NCI-H2081 treated with DMSO at 0.1 percent for 48 hours (cell line): ENCODE results near the gene SCN1A.
"Not testable (repeated sequence)": the region's sequence is repeated elsewhere in the genome, so short reads cannot be mapped to it uniquely, and the experiment has no call there.

Experiments used
- DNase-seq: peaks from one replicate; lab custom pipeline; 2025; lab: John Stamatoyannopoulos, UW

The SCN1A gene

DNA sequence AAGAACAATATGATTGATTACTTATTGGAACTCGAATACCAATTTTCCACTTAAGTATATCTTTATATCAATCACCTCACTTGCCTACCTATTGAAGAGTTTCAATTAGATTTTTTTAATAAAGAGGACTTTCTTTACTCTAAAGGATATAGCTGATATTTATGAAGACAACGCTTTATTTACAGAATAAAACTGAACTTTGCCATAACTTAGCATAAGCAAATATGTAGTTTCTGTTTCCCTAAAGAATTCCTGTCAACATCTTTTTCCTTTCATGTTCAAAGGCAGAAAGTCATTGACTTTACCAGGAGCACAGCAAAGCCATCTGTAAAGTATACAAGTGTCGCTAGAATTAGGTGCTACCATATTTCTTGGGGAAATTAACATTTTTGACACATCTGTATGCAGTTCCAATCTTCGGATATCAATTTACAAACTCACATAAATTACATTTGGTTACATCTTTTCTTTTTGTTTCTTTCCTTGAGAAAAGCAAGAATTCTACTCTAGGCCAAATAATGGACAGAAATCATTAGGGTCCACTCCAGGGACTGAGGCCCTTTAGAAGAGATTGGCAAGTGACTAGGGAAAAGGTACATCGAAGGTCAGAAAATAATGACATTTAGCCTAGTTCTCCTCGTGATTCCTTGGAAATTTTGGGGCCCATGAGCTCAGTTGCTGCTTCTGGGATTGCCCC, 7.5 kb upstream of the SCN1A start:
- no peak for DNase-seq

- no peak for DNase-seq
Measured at GRCh38 chr2:166134252-166135151, 6.7 kb upstream of the SCN1A start.

DNA sequence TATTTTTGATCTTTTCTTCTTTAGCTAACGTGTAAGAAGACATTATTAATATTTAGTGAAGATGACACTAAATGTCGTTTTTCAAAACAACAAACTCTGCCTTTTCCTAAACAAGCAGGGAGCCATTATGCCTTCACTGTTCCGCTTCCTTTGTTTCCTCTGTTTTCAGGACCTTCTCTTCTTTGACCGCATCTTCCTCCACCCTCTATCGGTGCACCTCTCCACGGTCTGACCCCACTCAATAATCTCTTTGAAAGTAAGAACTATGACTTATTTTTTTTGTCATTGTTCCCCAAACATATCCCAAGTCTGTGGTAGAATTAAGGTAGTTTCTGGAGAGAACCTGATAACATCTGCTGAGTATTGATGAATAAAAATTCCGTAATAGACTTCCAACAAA, 5.8 kb upstream of the SCN1A start:
- no peak for DNase-seq

DNA sequence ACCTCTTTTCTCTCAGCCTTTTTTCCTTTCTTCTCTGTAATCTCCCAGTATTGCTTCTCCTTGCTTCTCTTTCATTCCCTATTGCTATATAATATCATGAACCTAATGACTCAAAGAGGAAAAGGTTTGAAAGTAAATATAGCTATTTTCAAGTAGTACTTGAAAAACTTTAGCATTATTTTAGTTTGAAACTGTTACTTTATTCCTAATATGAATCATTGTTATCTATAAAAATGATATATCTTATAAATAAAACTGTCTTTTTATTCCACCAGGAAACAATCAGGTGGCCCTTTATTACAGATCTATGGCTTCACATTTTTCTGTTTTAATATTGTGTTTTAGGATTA, 311 bp upstream of the SCN1A start:
- DNase-seq: no peak

- no peak for DNase-seq
Measured at GRCh38 chr2:166126007-166126639, 1.7 kb downstream of the SCN1A start.

GRCh38 chr2:166125557-166125956, 2.3 kb downstream of the SCN1A start:
- no peak for DNase-seq

DNA sequence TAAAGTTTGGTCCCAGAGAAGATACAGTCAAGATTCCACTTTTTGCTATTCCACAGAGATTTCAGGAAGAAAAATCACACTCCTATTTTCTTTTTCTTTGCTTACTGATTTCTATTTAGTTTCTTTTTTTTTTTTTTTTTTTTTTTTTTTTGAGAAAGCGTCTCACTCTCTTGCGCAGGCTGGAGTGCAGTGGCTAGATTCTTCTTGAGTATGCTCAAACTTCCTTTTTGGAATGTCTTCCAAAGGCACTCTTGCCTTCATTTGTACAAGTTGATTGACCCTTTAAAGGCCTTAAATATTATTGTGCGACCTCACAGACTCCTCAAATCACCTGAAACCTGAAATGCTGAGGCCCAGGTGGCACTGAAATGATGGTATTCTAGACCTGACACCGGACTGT, 9.6 kb downstream of the SCN1A start:
- no peak for DNase-seq

DNA sequence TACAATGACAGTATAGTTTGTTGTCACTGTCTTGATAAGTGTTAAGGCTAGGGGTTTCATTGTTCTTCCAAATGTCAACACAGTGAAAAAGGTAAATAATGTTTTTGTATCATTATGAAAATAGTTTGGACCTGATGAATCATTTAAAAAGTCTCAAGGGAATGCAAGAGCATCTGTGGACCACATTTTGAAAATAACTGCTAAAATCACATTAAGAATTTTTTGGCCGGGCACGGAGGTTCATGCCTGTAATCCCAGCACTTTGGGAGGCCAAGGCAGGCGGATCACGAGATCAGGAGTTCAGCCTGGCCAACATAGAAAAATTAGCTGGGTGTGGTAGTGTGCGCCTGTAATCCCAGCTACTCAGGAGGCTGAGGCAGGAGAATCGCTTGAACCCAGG, 10.3 kb downstream of the SCN1A start:
- DNase-seq: no peak

DNA sequence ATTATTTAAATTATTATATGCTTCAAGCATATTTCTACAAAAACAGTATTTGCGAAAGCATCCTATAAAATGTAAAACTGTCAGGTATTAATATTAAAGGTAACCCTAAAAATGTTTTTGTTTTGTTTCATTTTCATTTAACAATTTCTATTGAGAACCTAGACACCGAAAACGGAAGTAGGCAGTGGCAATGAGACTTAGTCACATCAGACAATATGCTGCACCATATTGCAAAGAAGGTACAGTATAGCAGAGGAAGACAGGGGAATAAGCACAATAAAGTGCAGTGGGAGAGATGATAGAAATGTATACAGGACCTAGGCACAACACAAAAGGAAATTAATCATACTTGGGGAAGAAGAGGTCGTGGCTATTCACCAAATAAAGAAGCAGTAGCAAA, 12.2 kb downstream of the SCN1A start:
- DNase-seq: no peak

GRCh38 chr2:166112193-166112605, 15.6 kb downstream of the SCN1A start:
- DNase-seq: no peak

DNA sequence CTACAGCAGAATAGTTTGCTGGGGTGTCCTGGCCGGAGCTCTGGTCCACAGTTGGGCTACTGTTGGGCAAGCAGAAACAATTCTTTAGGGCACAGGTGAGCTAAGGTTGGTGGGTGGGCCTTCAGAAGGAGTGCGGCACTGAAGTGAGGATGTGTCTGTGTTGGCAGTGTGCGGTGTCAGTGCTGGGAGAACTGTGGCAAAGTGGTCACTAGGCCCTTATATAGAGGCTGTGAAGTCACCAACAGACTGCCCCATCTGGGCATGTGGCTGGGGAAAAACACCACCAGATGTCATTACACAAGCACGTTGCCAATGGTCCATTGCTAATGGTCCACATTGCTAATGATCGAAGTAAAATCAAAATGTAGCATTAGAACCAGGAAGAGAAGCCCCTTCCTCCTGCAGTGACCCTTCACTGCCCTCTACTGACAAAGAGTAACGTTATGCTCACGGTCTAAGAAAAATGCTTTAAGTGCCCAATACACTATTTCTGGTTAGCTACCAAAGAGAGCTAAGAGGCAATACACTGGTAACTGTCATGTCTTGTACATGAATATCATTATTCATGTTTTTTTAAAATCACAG, 21.3 kb downstream of the SCN1A start:
- peak; percentile 15 for DNase-seq

DNA sequence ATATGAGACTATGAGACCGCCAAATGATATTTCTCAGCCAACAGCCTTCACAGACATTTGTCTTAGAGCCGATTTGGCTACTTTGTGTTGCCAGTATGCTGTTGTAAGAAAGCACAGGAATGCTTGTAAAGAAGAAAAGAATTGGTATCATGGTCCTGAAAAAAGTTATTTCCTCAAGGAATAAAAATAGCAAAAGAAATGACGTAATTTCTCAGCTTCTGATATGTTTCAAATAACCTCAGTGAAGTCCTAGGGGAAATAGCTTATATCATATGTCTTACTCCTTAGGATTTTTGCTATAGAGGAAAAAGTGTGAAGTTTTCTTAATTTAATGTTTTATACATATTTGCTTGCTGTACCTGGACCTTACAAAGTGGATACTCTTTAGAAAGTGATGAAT, 23.0 kb downstream of the SCN1A start:
- no peak for DNase-seq

GRCh38 chr2:166104084-166104483, 23.7 kb downstream of the SCN1A start:
- DNase-seq: no peak

DNA sequence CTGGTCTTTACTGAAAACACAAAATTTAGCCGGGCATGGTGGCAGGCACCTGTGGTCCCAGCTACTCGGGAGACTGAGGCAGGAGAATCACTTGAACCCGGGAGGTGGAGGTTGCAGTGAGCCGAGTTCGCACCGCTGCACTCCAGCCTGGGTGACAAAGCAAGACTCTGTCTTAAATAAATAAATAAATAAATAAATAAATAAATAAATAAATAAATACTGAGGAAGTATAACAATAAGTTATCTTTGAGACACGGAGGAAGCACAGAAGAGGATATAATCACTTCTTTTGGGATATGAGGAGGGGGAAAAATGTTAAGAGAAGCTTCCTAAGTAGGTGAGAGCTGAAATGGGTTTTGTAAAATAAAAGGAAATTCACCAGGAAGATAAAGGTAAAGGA, 24.5 kb downstream of the SCN1A start:
- not testable (repeated sequence) for DNase-seq

GRCh38 chr2:166094325-166094724, 33.5 kb downstream of the SCN1A start:
- no peak for DNase-seq

GRCh38 chr2:166092889-166093288, 34.9 kb downstream of the SCN1A start:
- DNase-seq: no peak

DNA sequence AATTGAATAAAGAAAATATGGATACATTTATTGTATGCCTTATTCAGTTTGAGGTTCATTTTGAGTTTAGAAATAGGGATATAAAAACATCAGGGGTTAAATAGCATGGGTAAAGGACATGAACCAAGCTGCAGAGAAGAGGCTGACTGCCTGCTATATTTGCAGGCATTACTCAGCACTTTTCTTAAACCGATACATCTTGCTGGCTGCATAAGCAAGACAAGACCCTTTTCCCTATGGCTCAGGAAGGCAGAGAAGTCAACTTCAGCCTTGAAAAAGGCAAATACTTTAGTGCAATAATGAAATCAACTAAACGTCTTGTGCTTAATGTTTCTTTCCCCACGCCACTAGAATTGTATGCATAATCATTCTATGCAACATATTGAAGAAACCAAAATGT, 36.4 kb downstream of the SCN1A start:
- no peak for DNase-seq

- no peak for DNase-seq
Measured at GRCh38 chr2:166090908-166091307, 36.9 kb downstream of the SCN1A start.

GRCh38 chr2:166090346-166090745, 37.5 kb downstream of the SCN1A start:
- DNase-seq: no peak

DNA sequence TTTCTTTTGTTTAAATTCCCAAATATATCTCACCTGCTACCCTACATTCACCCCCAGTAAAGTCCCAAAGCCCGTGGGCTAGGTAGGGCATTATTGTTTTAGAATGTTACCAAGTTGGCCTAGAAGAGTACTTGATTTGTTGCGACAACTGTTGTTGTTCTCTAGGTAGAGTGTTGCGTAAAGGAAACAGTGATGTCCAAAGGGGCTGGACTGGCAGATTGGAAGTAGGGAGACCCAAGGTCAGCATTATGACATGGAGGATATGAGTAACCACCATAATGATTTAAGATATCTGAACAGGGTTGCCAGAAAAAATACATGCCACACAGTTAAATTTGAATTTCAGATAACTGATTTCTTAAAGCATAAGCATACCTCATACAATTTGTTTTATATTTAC, 39.2 kb downstream of the SCN1A start:
- no peak for DNase-seq

GRCh38 chr2:166084301-166084700, 43.5 kb downstream of the SCN1A start:
- DNase-seq: no peak

DNA sequence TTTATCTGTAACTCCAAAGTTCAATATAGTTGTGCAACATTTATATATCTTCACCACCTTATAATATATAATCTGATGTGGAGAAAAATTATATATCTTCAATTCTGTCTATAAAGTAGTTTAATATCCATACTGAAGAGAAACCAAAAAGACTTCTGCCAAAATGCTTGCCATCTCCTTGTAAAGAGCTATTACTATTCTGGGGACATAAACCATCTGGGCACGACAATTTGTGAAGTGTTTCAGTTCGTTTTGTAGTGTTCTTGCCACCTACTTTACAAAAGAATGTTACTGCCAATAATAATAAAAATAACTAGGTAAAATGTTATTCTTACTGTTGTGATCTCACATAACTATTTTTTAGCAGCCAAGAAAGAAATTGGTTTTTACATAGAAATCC, 45.1 kb downstream of the SCN1A start:
- DNase-seq: no peak

DNA sequence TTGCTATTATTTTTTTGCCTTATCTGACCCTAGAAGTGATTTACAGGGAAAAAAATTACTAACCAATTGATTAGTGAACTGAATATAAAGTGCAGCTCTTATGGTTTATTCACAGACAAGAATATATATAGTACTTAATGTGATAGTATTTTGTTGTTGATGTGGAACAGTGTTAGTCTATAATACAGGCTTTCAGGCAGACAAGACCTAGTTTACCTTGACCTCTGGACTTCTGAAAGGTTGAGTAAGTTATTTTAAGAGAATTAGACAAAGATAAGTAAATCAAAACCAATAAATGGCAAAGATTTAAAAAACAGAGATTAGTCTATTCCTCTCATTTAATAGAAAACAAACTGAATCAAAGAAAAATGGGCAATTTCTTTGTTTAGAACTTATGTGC, 46.0 kb downstream of the SCN1A start:
- no peak for DNase-seq
